Measurements from ENCODE around the gene F3.

Gene F3

GRCh38 chr1:94504601-94505000, 37.0 kb downstream of the F3 start:
- DNase-seq (ENCODE audit: extremely low read depth, low read depth): no peak
- TF ChIP-seq CTCF (IDR thresholded peaks at IDR 0.05; ENCODE audit: low read depth, low read length): no peak

DNA sequence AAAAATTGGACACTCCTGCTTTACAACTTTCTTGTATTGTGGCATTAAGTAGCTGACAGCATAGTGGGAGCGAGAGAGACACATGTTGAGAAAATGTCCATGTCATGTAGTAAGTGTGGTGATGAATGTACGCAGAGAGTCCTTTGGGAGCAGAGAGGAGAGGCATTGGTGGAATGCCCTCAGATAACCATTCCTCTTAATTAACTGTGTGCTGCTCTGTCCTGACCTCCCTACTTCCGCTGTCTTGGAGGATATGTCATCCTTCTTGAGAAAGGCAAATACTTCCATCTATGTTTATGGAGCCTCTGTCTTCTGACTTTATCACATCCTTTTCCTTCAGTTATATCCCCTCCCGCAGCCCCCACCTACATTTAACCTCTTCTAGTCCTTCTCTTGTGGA, 38.4 kb downstream of the F3 start:
- DNase-seq (ENCODE audit: extremely low read depth, low read depth): no peak
- TF ChIP-seq CTCF (IDR thresholded peaks at IDR 0.05; ENCODE audit: low read depth, low read length): no peak

- no peak for DNase-seq (ENCODE audit: extremely low read depth, low read depth)
- no peak for TF ChIP-seq CTCF (IDR thresholded peaks at IDR 0.05; ENCODE audit: low read depth, low read length)
These were observed 39.6 kb downstream of the F3 start for GRCh38 chr1:94501935-94502334.

GRCh38 chr1:94501426-94501825, 40.1 kb downstream of the F3 start:
- no peak for DNase-seq (ENCODE audit: extremely low read depth, low read depth)
- no peak for TF ChIP-seq CTCF (IDR thresholded peaks at IDR 0.05; ENCODE audit: low read depth, low read length)

DNA sequence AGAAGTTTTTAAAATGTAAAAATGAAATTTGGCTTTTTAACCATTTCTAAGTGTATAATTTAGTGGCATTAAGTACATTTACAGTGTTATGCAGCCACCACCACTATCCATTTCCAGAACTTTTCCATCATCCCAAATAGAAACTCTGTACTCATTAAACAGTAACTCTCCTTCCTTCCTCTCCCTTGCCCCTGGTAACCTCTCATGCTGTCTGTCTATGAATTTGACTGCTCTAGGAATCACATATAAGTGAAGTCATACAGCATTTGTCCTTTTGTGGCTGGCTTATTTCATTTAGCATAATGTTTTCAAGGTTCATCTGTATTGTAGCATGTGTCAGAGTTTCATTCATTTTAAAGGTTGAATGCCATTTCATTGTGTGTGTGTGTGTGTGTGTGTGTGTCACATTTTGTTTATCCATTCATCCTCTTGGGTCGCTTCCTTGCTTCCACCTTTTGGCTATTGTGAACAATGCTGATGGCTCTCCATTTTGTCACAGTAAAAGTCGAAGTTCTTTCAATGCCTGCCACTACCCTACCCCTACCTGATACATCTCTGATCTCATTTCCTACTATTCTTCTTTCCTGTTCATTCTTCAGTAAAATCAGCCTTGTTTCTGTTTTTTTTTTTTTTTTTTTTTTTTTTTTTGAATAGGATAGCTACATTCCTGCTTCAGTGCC, 45.3 kb downstream of the F3 start:
- TF ChIP-seq CTCF (IDR thresholded peaks at IDR 0.05; ENCODE audit: low read depth, low read length): no peak
- no peak for DNase-seq (ENCODE audit: extremely low read depth, low read depth)

DNA sequence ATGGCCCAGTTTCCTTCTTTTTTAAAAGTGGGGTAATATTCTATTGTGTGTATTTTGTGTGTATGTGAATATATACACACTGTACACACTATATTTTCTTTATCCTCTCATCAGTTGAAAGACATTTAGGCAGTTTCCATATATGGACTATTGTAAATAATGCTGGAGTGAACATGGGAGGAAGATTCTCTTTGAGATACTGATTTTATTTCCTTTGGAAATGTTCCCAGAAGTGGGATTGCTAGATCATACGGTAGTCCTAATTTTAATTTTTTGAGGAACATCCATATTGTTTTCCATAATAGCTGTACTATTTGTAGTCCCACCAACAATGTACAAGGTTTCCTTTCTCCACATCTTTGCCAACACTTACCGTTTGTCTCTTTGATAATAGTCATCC, 51.0 kb downstream of the F3 start:
- no peak for TF ChIP-seq CTCF (IDR thresholded peaks at IDR 0.05; ENCODE audit: low read depth, low read length)

GRCh38 chr1:94486990-94487389, 54.6 kb downstream of the F3 start:
- TF ChIP-seq CTCF (IDR thresholded peaks at IDR 0.05; ENCODE audit: low read depth, low read length): no peak
- no peak for DNase-seq (ENCODE audit: extremely low read depth, low read depth)

More for the DNA sequence above, 51.0 kb downstream of the F3 start:
- DNase-seq (ENCODE audit: extremely low read depth, low read depth): no peak
